Stimulated activated CD4-positive, alpha-beta T cell treated with anti-CD3 and anti-CD28 coated beads, Interleukin-2, amount 100 ng/mL, for 48 hours (primary cell): Measurements from ENCODE around the gene TBL1X.

Experiments
- DNase-seq, 2 donors: peaks; one replicate each; pipeline ENCODE4 v3.0.0-alpha.2; 2020

The TBL1X gene

DNA sequence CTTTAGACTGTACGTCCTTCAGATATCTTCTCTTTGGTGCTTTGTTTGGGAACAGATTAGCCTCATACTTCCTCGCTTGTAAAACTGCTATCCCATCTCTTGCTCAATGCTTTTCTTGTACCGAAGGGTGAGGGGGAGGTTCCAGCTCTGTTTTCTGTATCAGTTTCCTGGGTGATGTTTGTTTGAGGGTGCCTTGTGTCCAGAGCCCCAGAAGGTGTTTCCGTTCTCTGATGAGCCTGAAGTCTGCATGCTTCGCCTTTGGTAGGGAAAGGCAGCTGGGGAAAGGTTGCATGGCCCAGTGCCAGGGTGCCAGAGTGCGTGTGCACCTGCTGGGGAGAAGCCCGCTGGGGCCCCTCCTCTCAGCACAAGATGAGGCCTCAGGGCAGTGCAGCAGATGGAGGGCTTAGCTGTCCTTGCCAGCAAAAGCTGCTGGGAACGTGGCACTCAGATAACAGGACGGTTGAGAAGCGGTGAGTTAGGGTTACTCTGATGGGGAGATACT, 73.7 kb downstream of the TBL1X start:
- no peak for DNase-seq

- DNase-seq = no peak
Observed at GRCh38 chrX:9539605-9540387, 74.9 kb downstream of the TBL1X start.

DNA sequence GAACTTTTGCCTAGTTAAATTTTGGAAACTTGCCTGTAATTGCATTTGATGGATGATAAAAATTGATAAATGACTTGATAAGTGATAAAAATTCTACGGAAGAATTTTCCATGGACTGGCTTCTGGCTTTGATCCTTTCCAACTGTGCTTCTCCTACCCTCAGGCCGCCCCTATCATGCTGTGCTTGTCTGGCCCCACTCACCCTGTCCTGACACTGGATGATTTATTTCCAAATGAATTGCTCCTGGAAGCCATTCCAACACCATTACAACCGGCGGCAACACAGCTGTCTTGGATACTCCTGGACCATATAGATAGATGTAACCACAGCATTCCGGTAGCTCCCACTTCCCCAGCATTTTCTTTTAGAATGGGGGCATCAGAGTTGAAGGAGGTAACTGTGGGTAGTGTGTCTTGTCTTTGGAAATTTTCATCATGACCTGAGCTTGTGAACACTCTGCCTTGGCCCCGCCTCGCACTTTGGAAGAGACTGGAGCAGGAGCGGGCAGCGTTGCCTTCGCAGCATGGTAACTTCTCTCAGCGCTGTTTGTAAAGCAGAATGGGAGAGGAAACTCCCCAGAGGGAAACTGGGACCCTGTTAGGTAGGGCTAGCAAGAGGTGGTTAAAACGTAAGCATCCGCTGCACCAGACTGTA, 77.4 kb downstream of the TBL1X start:
- DNase-seq = no peak

- no peak for DNase-seq
Observed at GRCh38 chrX:9542761-9543111, 77.9 kb downstream of the TBL1X start.

DNA sequence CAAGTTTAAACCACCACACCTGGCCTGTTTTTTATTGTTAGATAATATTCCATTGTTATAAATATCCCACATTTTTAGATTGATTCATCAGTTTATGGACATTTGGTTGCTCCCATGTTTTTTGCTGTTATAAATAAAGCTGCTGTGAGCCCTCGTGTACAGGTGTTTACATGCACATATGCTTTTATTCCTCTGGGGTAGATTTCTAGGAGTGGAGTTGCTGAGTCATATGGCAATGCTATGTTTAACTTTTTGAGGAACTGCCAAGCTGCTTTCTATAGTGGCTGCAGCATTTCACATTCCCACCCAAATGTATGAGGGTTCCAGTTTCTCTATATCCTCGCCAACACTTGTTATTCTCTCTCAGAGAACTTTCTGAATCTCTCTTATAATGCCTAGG, 90.5 kb downstream of the TBL1X start:
- DNase-seq = no peak

GRCh38 chrX:9557091-9557490, 92.2 kb downstream of the TBL1X start:
- DNase-seq = no peak

- no peak for DNase-seq
Observed at GRCh38 chrX:9557521-9557920, 92.7 kb downstream of the TBL1X start.

DNA sequence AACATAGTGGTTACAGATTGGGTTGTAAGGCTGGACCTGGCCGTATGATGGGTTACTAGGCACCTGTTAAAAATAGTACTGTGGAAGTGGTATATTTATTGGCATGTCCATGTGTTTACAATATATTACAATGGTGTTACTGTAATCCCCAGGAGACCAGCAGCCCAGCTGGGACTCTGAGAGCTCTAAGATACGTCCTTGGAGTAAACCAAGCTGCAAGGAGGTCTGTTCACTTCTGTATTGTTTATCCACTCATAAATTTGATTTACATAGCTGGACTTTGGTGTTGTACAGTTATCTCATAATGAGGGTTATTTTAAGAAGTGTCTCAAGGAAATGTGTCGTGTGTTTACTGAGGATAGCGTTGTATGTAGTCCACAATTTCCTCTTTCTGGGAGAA, 93.8 kb downstream of the TBL1X start:
- no peak for DNase-seq

DNA sequence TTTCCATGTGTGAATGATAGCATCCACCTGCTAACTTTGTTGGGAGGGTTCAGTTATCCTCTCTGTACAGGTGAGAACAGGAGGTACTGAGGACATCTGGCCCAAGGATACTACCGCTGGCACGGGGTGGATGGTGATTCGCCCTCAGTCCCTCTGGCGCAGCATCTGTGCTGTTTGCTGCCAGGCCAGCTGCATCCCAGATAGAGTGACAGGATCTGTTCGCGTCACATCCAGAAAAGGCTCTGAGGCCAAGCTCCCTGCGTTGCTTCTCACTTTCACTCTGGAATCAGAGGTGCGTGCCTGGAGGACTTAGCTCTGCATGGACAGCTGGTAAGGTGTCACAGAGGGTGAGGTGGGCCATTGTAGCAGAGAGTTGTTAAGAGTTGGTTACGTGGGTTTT, 95.4 kb downstream of the TBL1X start:
- DNase-seq = no peak

GRCh38 chrX:9561199-9561598, 96.3 kb downstream of the TBL1X start:
- no peak for DNase-seq

- no peak for DNase-seq
Observed at GRCh38 chrX:9562851-9563250, 98.0 kb downstream of the TBL1X start.

- peak in 1 of 2 donors; percentile 6 for DNase-seq
Observed at GRCh38 chrX:9566150-9566621, 101.3 kb downstream of the TBL1X start.

DNA sequence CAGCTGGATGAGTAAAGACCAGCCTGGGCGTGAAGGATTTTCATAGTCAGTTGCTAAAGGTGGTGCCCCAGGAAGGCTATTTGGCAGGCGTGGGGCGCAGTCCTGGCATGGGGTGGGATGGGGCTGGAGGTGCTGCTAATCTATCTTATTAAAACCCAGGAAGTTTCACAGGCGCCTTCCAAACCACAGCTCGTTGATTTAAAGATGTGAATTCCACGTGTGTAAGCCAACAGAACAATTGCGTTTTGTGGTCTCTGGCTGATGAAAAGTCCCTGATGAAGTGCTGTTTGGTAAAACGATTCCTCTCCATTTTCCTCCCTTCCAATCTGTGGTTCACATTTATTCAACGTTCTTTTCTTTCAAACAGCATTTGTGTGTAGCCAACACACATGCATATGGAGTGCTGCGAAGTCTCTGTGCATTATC, 105.0 kb downstream of the TBL1X start:
- no peak for DNase-seq

- DNase-seq = no peak
Observed at GRCh38 chrX:9573282-9574106, 108.6 kb downstream of the TBL1X start.

- DNase-seq = no peak
Observed at GRCh38 chrX:9576059-9576458, 111.2 kb downstream of the TBL1X start.

DNA sequence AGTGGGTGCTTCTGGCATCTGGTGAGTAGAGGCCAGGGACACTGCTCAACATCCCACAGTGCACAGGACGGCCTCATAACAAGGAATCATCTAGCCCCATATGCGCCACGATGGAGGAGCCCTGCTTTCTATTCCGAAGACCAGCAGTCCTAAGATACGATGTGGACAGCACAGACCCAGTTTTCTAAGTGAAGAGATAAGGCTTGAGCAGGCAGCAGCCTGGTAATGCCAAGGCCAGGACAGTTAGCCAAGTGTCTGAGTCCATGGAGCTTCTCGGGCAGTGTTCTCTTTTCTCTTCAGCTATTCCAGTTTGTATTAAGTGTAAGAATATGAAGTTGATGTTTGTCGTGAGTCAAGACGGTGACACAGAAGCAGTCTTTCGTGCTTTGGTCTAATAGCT, 112.7 kb downstream of the TBL1X start:
- no peak for DNase-seq

- DNase-seq = no peak
Observed at GRCh38 chrX:9578083-9578779, 113.4 kb downstream of the TBL1X start.

DNA sequence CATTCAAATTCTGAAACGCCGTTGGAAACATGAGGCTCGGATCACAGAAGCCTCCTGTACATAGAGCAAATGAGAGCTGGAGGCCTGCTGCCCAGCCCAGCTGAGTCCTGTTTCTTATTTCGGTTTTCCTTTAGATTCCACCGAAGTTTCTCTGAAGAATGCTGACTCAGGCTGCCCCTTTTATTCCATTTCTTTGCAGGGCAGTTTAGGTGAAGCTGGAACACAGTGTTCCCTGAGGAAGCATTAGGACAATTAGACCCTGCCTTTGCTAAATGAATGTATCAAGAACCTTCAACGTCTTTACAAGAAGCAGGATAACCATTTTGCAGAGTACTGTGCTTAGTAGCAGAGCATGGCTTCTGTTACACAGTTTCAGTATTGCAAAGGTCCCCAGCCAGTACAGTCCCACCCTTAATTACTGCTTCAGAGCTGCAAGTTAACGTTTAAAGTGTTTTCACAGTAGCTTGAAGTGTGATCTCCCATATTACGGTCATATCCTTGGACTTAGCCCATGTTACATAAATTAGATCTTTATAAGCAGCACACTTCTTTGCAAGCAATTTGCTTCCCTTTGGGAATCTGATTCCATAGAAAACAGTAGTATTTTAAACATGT, 117.0 kb downstream of the TBL1X start:
- DNase-seq = no peak

DNA sequence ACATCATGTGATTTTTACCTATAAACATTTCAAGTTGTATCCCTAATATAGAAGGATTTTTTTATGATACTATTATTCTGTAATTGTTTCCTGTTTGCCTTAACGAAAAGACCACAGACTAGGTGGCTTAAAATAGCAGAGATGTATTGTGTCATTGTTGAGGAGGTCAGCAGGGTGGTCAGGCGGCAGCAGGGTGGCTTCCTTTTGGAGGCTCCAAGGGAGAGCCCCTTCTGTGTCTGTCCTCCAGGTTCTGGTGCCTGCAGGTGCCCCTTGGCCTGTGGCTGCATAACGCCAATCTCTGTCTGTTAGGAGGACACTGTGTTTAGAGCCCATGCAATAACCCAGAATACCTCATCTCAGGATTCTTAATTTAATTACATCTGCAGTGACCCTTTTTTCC, 118.1 kb downstream of the TBL1X start:
- DNase-seq = no peak

DNA sequence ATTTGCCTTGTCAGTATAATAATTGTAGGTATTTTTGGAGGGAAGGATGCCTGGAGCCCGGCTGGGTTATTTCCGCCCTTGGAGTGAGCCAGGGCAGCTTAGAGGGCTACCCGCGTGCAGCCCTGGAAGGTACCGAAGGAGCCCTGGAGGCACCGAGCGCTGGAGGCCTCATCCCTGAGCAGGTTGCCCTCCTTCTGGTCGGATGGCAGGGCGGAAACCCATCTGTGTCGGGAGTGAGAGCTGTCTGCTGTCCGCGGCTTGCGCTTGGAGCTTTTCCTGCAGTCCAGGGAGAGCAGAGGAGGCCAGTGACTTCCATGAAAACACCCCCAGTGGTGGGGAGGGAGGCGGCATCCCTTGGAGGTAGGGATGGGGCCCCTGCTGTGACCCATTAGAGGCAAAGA, 122.1 kb downstream of the TBL1X start:
- DNase-seq = no peak

GRCh38 chrX:9587642-9588041, 122.8 kb downstream of the TBL1X start:
- no peak for DNase-seq

GRCh38 chrX:9591496-9591895, 126.6 kb downstream of the TBL1X start:
- no peak for DNase-seq
